ENCODE data around the gene SLC25A21.
"Not testable (repeated sequence)": the region's sequence is repeated elsewhere in the genome, so short reads cannot be mapped to it uniquely, and the experiment has no call there.

Gene SLC25A21

DNA sequence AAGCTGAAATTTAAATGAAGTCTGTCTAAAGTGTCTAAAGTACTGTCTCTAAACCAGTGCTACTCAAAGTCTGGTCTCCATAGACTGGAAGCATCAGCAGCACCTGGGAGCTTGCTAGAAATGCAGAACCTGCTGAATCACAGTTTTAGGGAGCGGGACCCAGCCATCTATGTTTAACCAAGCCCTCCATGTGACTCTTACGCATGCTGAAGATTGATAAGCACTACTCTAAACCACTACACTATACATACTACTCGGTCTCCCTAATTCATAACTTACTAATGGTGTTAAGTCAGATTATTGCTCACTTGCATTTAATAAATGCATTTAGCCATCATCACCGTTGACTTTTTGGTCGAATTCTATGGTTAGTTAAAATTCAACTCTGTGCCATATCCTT lies 88.8 kb downstream of the SLC25A21 start:
- no peak for DNase-seq

DNA sequence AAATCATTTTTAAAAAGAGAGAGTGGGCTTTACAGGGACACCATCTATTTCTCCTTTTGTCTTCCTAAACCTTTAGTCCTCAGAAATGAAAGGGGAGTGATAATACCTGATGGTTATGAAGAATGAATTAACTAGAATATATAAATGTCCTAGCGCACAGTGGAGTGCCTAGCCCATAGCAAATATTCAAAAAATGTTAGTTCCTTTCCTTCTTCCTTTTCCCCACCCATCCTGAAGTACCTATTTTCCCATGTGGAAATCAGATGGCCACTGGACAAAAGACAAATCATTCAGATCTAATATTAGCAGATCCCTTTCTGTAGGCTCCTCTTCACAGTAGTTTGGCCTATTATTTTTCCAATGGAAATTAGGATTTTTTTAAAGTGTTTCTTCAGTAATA lies 90.0 kb downstream of the SLC25A21 start:
- DNase-seq, result no peak

DNA sequence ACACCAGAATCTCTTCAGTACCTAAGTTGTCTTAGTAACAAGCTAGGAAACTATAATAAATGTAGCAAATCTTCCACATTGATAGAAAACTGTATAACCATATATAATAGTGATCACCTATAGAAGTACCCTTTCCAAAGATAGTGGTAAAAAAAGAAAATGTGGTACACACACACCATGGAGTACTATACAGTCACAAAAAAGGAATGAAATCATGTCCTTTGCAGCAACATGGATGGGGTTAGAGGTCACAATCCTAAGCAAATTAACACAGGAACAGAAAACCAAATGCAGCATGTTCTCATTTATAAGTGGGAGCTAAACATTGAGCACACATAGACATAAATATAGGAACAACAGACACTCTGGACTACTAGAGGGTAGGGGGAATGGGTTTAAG lies 90.5 kb downstream of the SLC25A21 start:
- no peak for DNase-seq

DNA sequence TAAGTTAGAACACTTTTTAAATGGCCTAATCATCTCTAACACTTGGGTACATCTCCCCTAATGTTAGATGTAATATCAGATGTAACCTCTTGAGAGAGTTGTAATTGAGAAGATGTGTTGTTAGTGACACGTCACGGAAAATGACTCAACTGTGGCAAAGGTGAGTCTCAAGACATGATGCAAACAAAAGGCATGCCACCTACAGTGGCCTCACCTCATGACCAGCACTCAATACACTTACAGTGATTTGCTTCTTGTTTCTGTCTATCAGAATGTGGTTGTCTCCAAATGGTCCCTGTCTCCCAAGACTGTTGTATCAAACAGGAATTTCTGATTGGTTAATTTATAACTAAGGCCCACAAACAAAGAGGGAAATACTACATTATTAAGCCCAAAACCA lies 91.2 kb downstream of the SLC25A21 start:
- DNase-seq, result no peak

DNA sequence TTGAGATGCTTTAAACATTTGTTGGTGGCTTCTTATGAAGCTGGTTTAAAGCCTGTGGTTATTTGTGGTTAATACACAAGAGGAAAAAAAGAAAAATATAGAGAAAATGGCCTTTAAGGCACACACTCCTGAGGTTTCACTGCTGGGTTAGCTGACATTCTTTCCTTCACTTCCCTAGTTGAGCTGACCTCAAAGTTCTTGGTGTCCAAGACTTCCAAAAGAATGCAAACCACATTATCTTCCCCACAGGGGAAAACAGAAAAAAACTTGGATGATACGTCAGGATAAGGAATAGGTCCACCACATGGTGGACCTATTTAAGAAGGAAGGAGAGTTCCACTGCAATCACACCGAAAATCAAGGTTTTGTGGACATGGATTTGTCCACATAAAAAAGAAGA lies 94.3 kb downstream of the SLC25A21 start:
- no peak for DNase-seq

DNA sequence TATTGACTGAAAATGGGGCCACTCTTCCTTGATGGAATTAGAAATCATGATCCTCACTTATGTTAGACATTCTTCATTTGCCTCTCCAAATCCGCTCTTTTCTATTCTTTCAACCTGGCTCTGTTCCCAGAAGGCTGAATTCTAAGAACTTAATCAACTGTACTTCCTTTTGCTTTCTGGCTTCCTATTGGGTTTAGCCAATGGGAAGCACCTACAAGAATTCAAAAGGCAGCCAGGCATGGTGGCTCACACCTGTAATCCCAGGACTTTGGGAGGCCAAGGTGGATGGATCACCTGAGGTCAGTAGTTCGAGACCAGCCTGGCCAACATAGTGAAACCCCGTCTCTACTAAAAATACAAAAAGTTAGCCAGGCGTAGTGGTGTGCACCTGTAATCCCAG lies 98.1 kb downstream of the SLC25A21 start:
- DNase-seq, result not testable (repeated sequence)

DNA sequence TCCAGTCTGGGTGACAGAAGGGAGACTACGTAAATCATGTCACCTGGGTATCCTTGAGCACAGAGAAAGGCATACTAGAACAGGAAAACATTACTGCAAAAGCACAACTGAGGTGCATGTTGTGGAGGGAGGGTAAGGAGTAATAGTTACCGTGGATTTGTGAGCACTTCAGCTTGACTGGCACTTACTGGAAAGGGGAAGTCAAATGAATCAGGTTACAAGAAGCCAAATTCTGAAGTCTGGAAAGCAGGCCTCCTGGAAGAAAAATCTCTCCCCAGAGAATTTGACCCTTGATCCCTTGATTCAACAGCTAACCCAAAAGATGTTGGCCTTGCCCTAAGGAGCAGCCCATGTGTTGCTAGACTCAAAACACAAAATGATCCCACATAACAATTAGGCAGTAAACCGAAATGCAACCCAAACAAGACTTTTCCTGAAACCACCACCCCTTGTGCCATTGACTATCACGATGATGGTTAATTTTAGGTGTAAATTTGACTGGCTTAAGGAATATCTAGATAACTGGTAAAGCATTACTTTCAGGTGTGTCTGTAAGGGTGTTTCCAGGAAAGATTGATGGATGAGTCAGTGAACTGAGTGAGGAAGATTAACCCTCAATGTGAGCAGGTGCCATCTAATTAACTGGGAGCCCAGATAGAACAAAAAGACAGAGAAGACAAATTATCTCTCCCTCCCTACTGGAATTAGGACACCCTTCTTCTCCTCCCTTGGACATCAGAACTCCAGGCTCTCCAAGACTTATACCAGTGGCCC lies 108.8 kb downstream of the SLC25A21 start:
- no peak for DNase-seq

DNA sequence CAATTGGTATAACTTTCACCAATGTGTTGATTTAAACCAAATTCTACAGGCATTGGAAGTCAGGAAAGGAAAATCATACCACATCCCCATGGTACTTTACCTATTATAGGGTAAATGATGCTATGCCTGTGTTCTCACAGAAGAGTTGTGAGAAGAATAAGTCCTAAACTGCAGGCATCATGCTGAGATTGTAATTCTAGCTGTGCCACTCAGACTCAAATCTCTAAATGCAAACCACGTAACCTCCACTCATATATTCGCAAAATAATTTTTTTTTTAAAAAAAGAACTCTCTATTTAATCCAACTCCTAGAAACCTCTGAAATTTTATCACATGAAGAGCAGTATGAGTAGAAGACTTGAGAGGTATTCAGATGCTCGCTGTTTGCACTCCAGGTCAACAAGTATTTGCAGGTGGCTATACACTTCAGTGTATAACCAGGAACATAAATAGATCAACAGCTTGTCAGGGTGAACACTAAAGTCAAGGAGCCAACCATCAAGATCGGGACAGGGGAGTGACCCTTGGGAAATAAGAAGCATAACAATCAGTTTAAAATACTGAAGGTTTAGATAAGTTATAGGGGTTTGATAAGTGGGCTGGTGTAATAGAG lies 110.1 kb downstream of the SLC25A21 start:
- no peak for DNase-seq

DNA sequence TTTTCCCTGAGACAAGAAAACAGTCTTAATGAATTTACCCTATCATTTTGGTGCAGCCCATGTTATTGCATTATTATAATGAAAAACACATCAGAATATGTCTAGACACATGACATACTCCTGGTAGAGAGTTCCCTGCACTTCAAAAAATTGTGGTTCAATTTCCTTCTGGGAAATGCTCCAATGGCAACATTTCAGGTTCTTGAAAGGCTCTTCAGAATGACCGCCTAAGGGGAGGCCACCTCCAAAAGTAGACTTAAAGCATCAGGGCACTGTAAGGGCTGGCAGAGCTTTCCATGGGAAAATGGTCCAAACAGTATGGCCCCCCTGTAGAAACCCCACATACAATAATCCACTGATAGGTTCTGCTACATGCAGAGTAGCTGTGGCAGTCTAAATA lies 110.7 kb downstream of the SLC25A21 start:
- no peak for DNase-seq

DNA sequence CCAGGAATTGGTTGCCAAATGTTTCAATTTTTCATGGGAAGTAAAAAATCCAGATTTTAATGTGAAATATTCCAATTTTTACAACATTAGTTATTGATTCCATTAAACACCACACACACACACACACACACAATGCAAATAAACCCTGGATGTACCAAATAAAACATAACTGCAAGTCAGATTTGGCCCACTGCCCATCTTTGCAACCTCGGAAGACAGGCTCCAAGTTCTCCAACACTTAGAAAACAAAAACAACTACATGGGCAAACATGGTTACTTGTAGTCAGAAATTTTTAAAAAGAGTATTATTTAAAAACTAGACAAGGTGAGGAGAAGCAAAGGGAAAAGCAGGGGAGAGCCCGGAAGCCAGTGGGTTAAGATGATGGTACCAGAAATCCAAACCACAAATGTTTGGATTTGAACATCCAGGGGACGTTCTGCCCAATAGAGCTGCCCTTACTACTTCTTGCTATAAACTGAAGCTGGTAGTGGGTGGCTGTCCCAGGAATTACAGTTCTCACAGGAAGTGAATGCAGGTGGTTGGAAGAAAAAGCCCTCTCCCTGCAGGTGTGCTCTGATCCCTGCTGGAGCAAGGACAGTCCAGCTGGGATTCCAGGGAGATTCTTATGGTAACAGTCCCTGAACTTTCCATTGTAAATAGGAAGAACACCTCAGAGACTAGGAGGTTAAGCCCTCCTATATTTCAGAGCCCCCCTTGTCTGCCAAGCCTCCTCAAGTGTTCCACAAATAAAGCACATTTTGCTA lies 111.7 kb downstream of the SLC25A21 start:
- no peak for DNase-seq

DNA sequence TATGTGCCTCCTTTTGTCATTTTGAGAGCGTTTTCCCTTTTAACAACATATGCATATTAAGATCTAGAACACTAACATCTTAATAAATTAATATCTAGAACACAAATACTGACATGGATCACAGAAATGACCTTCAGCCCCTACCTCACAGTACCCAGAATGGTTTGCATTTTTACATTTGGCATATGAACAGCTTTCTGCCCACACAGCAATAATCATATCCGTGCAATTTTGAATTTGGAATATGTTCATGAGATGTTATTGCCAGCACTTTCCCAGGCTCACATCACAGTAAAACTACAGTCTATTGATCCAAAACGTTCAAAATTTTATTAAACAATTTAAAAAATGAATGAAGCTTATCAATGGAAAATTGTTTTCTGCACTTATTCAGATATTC lies 114.6 kb downstream of the SLC25A21 start:
- DNase-seq, result no peak

DNA sequence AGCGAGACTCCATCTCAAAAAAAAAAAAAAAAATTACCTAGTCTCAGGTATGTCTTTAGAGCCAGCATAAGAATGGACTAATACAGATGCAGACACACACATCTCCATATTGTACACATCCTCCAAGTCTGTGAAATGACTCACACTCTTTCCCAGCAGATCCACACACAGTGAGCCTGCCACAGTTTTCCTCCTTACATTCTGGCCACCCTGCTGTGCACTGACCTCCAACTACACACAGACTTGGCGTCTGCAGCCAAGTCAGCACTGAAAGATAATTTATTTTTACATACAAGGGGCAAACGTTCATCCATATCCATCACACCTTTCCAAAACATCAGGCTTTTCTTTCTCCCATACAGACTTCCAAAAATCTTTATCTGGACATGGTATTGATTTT lies 115.9 kb downstream of the SLC25A21 start:
- DNase-seq, result no peak

DNA sequence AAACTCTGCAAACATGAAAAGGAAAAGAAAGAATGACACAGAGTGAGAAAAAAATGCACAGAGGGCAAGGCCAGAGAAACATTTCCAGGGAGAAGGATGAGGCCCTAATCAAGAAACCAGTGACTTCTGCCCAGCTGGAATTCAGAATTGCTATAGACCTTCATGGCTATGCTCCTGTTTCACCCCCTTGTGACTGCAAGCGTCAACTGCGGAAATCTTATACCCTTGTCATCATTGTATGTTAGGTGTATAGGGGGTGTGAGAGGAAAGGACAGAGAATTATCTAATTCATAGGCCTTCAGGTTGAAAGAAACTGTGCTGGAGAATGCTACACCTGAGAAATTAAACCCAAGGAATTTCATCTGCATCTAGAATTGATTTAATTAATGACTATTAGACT lies 117.5 kb downstream of the SLC25A21 start:
- no peak for DNase-seq

DNA sequence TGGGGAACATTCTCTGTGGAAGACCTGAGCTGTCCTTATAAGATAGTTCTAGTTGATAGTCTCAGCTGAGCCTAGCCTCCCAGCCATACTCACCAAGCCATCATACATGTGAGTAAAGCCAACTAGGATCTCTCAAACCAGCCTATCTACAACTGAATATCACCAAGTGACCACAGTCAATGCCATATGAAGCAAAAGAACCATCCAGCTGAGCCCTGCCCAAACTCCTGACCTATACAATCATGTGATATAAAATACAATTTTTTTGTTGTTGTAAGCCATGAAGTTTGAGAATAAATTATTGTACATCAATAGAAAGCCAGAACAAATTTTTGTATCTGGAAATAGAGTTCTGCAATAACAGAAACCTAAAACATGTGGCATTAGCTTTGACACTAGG lies 118.3 kb downstream of the SLC25A21 start:
- DNase-seq, result no peak

DNA sequence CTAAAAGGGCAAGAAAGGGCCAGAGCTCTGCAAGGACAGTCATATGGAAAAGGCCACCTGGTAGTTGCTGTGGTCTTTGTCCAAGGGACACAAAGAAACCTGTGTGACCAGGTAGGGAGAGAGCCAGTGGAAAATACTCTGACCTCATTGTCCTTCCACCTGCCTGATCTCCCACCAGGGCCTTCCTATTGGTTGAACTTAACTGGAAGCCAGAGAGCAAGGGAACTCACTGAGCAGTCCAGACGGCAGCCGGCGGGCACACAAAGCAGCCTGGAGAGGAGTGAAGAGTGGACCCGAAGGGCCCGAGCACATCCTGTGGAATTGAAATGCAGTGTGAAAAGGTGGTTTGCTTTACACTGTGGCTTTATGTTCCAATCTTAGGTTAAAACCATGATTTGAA lies 120.7 kb downstream of the SLC25A21 start:
- no peak for DNase-seq

DNA sequence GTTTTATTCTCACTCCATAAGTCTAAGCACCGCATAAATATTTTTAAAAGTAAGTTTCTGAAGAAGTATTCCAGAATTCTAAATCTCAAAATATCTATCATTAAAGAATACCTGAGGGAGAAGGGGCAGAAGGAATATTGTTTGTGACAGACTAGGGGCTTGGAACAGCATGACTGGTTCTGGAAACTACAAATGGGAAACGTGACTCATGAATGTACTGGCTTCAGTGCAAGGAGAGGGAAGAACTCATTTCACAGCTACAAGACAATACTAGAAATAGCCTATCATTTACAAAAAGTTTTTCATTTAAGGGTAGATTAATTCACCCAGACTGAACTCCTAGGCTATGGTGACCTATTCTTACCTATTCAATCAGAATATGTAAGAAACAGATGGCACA lies 121.3 kb downstream of the SLC25A21 start:
- no peak for DNase-seq

DNA sequence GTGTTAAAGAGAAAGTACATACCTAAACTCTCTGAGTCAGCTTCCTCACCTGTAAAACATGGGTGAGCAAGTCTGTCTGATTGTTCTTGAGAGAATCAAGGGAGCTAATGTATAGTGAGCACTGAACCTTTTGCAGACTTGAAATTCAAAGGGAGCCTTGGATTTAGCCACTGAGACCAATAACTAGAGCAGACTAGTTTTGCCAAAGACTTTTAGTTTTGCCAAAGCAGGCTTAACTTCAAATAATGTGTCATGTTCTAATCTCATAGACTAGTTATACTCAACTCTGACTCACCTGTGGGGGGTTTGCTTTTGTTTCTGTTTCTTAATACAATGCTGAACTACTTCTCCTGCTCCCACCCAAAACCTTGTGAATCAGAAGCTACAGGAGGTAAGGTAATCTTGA lies 123.7 kb downstream of the SLC25A21 start:
- DNase-seq, result no peak

DNA sequence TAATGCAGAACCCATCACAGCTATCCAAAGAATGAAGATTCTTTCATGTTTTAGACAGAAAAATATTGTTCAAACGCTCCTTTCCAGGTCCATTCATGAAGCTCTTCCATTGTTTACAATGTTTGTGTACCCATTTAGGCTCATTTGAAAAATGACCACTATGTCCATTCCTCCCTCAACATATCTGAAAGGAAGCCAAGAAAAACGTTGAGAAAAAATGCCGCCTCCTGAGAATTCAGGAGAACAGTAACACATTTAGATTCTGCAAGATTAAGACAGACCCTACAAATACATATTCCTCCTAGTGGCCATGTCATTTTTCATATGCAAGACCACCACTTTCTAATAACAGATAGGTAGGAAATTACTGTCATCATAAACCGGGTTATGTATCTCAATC lies 124.4 kb downstream of the SLC25A21 start:
- DNase-seq, result no peak

DNA sequence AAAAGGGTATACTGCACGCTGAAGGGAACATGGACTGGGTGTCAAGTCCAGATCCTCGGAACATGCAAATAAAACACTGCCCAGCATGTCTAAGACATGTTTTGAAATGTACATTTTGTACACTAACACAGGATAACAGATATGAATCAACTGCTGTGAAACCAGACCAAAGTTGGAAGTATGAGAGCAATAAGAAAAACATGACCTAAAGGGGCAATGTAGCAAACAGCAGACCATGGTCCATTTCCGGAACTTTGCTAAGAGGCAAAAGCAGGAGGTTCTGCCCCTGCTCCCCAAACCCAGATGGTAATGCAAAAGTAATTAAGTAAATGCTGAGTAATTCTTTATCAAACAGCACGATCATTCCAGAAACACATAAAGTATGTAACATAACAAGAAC lies 125.2 kb downstream of the SLC25A21 start:
- DNase-seq, result no peak

DNA sequence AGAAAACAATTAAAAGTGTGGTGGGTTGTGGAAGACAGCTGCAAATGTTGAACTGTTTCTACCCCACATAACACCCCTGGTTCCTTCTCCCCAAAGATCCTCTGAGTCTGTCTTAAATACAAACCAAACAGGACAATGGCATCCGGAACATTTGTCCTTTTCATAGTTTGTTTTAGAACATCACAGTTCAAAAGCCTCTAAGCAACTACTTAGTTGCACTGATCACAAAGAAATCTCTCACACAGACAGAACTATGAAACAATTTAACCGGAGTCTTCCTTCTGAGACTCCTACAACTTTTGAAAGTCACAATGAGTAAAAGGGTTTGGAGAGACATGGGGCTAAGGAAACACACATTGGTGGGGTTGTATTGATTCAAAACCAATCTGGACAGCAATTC lies 125.6 kb downstream of the SLC25A21 start:
- DNase-seq, result no peak

DNA sequence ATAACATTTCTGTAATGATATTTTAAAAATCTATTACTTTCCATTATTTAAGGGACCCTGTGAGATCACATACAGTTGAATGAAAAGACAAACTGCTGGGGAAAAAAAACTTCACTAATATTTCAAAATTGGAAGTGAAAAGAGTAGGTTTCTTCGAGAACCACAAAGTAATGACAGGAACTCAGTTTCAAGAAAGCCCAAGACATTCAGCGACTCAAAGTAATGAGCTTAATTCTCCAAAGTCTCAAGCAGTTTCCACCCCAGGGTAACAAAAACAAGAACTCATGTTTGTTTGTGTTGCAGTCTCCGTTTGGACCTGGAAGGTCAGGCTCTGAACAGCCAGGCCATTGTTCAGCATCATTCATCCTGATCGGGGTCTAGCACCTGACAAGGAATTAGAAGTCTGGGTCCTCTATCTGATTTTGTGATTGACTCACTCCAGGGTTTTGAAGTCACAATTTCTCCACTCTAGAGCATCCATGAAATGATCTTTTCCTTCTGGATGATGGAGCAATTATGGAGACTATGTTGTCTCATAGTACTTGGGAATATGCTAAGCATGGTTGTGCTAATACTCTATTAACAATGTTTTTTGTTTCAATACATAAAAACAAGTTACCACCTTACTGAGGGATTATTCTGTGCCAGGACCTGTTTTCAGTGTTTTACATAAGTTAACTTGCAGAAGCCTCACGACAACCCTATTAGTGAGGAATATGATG lies 126.9 kb downstream of the SLC25A21 start:
- DNase-seq, result no peak

DNA sequence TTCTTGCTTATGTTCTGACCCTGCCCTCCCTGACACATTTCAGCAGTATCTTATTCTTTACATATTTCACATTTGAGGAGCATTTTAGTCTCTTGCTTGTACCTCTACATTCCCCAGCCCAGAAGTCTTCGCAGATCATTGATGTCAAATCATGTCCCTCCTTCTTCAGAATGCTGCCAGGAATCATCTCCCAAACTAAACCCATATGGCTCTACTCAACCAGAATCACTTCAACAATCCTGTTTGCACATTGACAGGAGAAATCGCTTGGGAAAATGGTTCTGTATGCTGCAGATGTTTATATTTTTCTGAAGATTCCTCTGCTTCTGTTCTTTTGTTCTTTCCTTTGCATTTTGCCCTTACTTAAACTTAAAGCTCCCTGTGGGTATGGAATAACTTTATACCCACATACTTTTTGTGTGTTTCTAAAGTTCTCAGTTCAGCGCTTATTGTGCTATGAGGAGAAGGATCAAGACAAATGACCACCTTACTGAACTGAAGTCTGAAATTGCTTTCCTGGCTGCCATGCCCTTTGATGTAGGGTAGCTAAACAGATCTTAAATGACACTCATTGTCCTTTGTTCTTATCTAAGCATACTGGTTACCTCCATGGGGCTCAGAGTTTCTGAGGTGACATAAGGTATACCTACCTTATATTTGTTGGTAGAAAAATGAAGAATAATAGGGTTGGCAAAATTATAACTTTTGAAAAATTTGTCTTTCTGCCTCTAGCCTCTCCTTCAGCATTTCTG lies 134.6 kb downstream of the SLC25A21 start:
- DNase-seq, result no peak

Data from stimulated activated CD8-positive, alpha-beta memory T cell treated with anti-CD3 and anti-CD28 coated beads, Interleukin-4, amount 100 ng/mL, for 48 hours (primary cell).